Omental fat pad (tissue), 4 donors: Measurements from ENCODE around the gene SARS2. TPM values are rescaled to one million over a fixed set of nuclear protein-coding genes. Genes with fewer than 3 reads are reported as not detected.

Experiments used
- ATAC-seq: fragments of 150-250 bp; one replicate; pipeline ENCODE4 v1.9.1; 2016; ENCODE audit warnings: mild to moderate bottlenecking, moderate library complexity; ENCODE audit not compliant: low FRiP score
- DNase-seq: peaks from one replicate; pipeline ENCODE4 v3.0.0-alpha.2; 2019; ENCODE audit warnings: low spot score
- CTCF ChIP-seq, 3 donors: fragments of 450-650 bp; IDR thresholded peaks; one replicate each; pipeline ENCODE4 v1.5.1; 2016 to 2017; ENCODE audit warnings: antibody characterized with exemption in 3 of 3, mild to moderate bottlenecking in 3 of 3, moderate library complexity in 2 of 3
- total RNA-seq, 4 donors: library from RNA; depleted of rRNA; stranded (reverse); fragments of >200 nt; gene quantifications; one replicate each; pipeline ENCODE4 v1.1.0, GENCODE V29; 2016

The SARS2 gene
- total RNA-seq, 4 donors from 2014 or later: 9.7 to 14.8 (median 11.8) TPM

- no peak for TF ChIP-seq CTCF (IDR thresholded peaks at IDR 0.05)
- no peak for ATAC-seq
- DNase-seq: no peak
These were observed 8.9 kb downstream of the SARS2 start for GRCh38 chr19:38921420-38922274.

GRCh38 chr19:38920602-38921419 is 9.8 kb downstream of the SARS2 start:
- DNase-seq: no peak
- ATAC-seq: no peak
- no peak for TF ChIP-seq CTCF (IDR thresholded peaks at IDR 0.05)

- DNase-seq: no peak
- TF ChIP-seq CTCF (IDR thresholded peaks at IDR 0.05): no peak
- no peak for ATAC-seq
These were observed 10.5 kb downstream of the SARS2 start for GRCh38 chr19:38919837-38920601.

- DNase-seq (no peak), ATAC-seq (no peak)
- no peak for TF ChIP-seq CTCF (IDR thresholded peaks at IDR 0.05)
These were observed 12.0 kb downstream of the SARS2 start for GRCh38 chr19:38918526-38918925.

GRCh38 chr19:38917921-38918491 is 12.6 kb downstream of the SARS2 start:
- ATAC-seq: no peak
- no peak for TF ChIP-seq CTCF (IDR thresholded peaks at IDR 0.05)
- DNase-seq: no peak

GRCh38 chr19:38917516-38917915 is 13.0 kb downstream of the SARS2 start:
- no peak for ATAC-seq
- TF ChIP-seq CTCF (IDR thresholded peaks at IDR 0.05): no peak
- DNase-seq: no peak
